ENCODE measurements around the gene PPP2R3C.
"Not testable (repeated sequence)": the region's sequence is repeated elsewhere in the genome, so short reads cannot be mapped to it uniquely, and the experiment has no call there.

The PPP2R3C gene
- 42.0 to 52.7 reads per million in 2 donors for total RNA-seq

- peak; percentile 82 for DNase-seq
Measured at GRCh38 chr14:35121887-35122695, at the start of gene PPP2R3C, which contains the start of gene PRORP. Gene PPP2R3C (minus strand): TSS chr14:35121990. CDS start chr14:35121959, 31 bp downstream. Gene PRORP (plus strand): TSS chr14:35122552. CDS start chr14:35123246, 694 bp downstream.

GRCh38 chr14:35167496-35167895 lies 45.7 kb upstream of the PPP2R3C start:
- no peak for DNase-seq

GRCh38 chr14:35164849-35165248 lies 43.1 kb upstream of the PPP2R3C start:
- no peak for DNase-seq

- no peak for DNase-seq
Measured at GRCh38 chr14:35163384-35163783, 41.6 kb upstream of the PPP2R3C start.

- DNase-seq = peak; percentile 2
Measured at GRCh38 chr14:35161231-35161630, 39.4 kb upstream of the PPP2R3C start.

- no peak for DNase-seq
Measured at GRCh38 chr14:35159742-35160409, 38.1 kb upstream of the PPP2R3C start.

- DNase-seq = no peak
Measured at GRCh38 chr14:35158951-35159653, 37.3 kb upstream of the PPP2R3C start.

- DNase-seq = no peak
Measured at GRCh38 chr14:35158491-35158890, 36.7 kb upstream of the PPP2R3C start.

GRCh38 chr14:35155962-35156361 lies 34.2 kb upstream of the PPP2R3C start:
- no peak for DNase-seq

- no peak for DNase-seq
Measured at GRCh38 chr14:35154016-35154415, 32.2 kb upstream of the PPP2R3C start.

- DNase-seq = not testable (repeated sequence)
Measured at GRCh38 chr14:35152531-35152930, 30.7 kb upstream of the PPP2R3C start.

- no peak for DNase-seq
Measured at GRCh38 chr14:35149239-35149638, 27.4 kb upstream of the PPP2R3C start.

GRCh38 chr14:35147711-35148110 lies 25.9 kb upstream of the PPP2R3C start:
- DNase-seq = no peak

- DNase-seq = no peak
Measured at GRCh38 chr14:35147186-35147585, 25.4 kb upstream of the PPP2R3C start.

- DNase-seq = no peak
Measured at GRCh38 chr14:35146711-35147149, 24.9 kb upstream of the PPP2R3C start.

- DNase-seq = no peak
Measured at GRCh38 chr14:35144029-35144428, 22.2 kb upstream of the PPP2R3C start.

- no peak for DNase-seq
Measured at GRCh38 chr14:35140718-35141581, 19.2 kb upstream of the PPP2R3C start.

GRCh38 chr14:35138585-35138984 lies 16.8 kb upstream of the PPP2R3C start:
- no peak for DNase-seq

- no peak for DNase-seq
Measured at GRCh38 chr14:35134329-35135123, 12.7 kb upstream of the PPP2R3C start.

- no peak for DNase-seq
Measured at GRCh38 chr14:35133542-35134328, 11.9 kb upstream of the PPP2R3C start.

- no peak for DNase-seq
Measured at GRCh38 chr14:35124127-35124526, 2.3 kb upstream of the PPP2R3C start.

All from T-helper 9 cell (primary cell).